ENCODE data around the gene NDUFB4.
A peak's percentile ranks its signal among the peaks of the same experiment; 100 is the strongest.

The NDUFB4 gene

GRCh38 chr3:120596116-120596852 is at the start of gene NDUFB4:
NDUFB4 (plus strand) TSS chr3:120596336; CDS start chr3:120596360, 24 bp downstream.
- DNase-seq, result peak; percentile 96

- no peak for DNase-seq
Observed at GRCh38 chr3:120550546-120550945, 45.6 kb upstream of the NDUFB4 start.

DNA sequence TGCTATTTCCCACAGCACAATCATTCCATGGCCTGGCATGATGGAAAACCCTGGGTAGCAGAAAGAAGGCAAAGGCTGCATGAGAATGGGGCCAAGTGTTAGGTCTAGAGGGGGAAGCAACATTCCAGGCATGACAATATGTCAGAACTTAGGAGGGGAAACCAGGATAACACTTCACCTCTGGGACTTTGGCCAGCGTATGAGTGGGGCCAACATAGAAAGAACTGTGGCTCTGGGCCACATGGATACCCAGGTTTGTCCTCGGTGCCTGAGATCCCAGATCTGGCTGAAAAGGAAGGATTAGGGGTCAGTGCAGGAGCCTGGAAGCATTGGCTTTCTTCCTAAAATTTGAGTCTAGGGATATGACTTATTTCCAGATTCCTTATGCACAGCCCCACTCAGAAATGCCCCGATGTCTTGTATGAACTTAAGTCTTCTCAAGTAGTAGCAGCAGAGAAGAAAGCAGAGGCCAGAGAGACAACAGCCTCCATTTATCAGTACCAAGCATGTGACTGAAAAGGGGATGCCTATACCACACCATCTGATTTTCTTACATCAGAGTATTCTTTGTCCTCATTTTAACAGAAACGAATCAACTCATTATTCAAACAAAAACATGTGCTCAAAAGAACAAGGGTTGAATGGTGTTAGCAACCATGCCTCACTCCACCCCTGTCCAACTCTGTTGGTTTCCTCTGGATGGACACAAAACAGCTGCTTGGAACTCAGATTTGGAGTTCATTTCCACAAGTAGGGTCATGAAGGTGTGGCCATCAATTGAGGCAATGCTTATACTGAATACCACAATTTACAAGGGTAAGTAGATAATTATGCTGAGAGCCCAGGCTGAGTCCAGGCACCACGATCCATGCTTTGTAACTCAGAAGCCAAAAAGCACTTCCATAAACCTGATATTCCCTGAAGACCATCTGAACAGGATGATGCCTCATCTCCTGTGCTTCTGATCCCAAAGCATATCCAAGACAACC is 43.7 kb upstream of the NDUFB4 start:
- no peak for DNase-seq

GRCh38 chr3:120554812-120555606 is 41.1 kb upstream of the NDUFB4 start:
- no peak for DNase-seq

- DNase-seq, result no peak
Observed at GRCh38 chr3:120555657-120556509, 40.3 kb upstream of the NDUFB4 start.

DNA sequence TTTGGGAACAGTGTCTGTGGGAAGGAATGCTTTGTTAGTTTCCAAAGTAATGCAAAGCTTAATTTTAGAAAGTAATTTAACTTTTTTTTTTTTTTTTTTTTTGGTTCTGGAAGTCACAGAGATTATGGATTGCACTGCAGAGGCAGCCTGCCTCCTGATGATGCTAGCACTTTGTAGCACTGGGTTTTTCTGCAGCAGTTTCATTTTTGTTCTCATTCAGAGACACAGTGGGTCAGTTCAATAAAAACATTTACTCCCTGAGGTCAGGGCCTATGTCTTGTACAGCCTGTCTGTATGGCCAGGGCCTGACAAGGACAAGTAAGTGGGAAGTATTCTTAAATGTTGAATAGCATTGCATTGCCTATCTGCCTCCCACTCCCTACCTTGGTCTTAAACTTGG is 39.0 kb upstream of the NDUFB4 start:
- DNase-seq, result no peak

DNA sequence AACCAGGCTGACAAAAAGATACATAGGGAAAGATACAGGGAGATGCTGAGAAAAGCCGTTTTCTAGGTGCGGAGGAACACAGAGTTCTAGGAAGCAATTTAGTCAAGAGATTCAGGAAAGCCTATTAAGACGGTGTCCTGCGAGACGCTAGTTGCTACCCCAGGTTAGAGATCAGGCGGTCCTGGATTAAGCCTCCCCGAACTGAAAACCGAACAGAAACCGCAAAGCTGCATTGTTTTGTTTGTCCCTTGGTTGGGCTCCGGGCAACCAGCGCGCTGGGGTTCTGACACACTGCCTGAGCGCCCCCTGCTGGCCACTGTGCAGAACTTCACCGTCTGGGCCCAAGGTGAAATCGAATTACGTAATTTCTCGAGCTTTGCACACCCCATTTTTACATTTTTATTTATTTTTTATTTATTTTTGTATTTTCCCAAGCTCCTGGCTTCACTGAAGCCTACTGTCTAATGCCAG is 37.3 kb upstream of the NDUFB4 start:
- DNase-seq, result peak; percentile 80

- no peak for DNase-seq
Observed at GRCh38 chr3:120559242-120560061, 36.7 kb upstream of the NDUFB4 start.

DNA sequence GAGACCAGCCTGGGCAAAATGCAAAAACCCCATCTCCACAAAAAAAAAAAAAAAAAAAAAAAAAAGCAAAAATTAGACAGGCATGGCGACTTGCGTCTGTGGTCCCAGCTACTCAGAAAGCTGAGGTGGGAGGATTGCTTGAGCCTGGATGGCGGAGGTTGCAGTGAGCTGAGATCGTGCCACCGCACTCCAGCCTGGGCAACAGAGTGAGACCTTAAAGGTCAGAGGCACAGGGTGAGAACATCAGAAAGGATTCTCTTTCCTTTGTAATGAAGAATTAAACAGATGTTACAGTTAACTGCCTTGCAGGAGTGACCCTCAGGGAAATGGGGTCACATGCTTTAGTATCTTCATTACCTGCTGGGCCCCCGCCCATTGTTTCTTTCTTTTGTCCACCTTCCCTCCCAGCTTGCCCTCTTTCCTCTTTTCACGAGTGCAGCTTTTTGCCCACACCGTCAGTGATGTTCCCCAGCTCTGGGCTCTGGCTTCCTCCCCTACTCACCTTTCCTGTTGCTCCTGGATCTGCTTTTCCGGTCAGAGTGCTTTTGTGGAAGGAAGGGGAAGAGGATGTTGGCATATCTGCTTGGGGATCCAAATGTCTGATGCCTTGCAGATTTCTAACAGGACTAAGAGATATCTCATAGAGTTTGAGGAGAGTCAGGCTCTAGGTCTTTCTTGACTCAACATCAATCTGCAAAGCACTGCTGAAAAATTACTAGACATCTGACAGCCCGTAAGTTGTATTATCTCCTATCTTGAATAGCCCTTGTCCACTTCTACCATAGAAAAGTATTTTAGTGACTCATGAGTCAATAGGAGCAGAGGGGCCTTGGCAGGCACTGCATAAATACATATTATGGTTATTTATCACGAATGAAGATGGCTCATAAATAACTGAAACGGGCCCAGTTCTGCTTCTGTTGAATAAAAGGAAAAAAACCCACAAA is 35.6 kb upstream of the NDUFB4 start:
- DNase-seq, result no peak

DNA sequence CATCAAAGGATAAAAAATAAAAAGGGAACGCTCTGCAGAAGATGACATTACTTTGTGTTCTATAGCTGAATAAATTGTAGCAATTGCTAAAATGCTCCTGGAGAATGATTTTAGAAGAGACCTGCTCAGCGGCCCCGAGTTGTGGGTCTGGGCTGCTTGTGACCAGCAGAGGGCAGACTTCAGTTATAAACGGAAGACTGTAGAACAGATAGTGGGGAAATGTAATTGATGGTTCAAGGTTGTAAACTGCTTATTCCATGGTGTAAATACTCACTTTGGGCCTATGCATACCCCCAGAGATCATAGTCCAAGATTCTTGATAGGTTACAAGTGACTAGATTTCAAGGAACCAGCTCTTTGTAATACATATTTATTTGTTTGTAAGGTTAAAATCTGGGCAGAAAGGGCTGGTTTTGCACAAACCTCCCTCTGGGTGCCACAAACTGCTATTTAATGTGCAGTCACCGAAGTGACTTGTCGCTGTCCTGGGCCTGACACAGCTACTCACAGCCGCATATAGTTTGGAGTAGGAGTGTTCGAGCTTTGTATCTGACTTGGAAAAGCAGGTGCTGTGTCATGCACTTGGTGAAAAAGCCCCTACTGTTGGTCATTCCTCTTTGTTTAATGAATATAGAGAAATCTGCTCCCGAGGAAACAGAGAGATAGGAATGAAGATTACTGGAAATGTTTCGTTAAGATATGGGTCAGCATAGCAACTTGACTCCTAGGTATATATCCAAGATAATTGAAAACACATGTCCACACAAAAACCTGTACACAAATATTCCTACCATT is 34.7 kb upstream of the NDUFB4 start:
- DNase-seq, result peak; percentile 62

GRCh38 chr3:120563356-120564022 is 32.6 kb upstream of the NDUFB4 start:
- no peak for DNase-seq

GRCh38 chr3:120566243-120566975 is 29.7 kb upstream of the NDUFB4 start:
- no peak for DNase-seq

- DNase-seq, result no peak
Observed at GRCh38 chr3:120567370-120568201, 28.6 kb upstream of the NDUFB4 start.

DNA sequence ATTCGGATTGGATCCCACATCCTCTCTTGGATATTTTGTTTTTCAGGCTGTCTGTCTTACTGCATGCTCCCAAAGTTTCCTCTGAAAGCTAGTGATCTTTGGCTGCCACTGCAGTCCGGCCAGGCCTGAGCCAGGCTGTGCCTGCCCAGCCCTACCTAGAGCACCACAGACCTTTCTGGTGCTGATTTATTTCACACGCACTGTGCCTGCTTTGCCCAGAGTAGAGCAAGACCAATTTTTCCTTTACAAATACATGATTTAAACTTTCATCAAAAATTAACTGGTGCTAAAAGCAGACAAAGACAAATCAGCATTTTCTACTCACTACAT is 28.0 kb upstream of the NDUFB4 start:
- no peak for DNase-seq

DNA sequence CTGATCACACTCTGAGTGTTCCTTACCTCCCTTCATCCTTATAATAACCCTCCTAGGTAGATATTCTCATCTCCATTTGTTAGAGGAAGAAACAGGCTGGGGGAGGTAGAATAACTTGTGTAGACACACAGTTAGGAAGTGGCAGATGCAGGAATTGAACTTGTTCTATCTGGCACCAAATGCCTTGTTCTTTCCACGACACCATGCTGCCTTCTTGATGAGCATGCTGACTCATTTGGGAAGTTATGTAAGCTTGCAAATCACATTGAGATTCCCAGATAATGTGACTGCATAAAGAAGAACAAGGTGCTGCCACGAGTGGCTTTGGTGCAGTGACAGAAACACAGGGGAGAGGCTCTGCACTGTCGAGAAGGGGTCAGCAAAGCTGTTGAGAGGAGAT is 27.5 kb upstream of the NDUFB4 start:
- DNase-seq, result no peak

DNA sequence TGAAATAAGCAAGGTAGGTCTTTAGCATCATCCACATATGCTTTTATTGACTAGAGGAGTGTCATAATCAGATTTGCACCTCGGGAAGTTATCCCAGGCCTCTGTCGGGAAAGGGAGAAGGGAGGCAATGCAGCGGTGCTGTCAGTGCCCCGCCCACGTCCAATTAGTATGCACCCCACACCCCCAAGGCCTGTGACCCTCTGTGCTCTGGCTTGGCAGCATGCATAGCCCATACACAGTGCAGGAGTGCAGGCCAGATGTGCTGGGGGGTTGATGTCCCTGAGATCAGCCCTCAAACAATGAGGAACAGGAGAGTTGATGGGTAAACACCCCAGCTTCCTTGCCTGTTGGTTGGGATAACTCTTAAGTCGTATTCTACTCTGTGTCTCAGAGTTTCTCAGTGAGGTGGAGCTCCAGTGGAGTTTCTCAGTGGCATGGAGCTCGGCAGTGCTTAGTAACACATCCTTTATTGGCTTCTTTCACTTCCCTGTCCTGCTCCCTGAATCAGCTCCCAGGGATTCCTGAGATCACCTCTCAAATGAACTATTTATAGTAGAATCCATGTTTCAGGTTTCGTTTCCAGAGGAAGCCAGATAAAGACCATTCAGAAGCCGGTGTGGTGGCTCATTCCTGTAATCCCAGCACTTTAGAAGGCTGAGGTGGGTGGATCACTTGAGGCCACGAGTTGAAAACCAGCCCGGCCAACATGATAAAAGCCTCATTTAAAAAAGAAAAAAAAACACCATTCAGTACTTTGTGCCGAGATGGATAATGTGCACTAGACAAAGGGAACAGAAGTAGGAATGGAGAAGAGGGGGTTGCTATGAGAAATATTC is 26.7 kb upstream of the NDUFB4 start:
- DNase-seq, result no peak

All from stimulated activated CD4-positive, alpha-beta T cell treated with anti-CD3 and anti-CD28 coated beads, Interleukin-4, amount 100 ng/mL, for 1 hour (primary cell).